ENCODE results near the gene RNF223.

The RNF223 gene

DNA sequence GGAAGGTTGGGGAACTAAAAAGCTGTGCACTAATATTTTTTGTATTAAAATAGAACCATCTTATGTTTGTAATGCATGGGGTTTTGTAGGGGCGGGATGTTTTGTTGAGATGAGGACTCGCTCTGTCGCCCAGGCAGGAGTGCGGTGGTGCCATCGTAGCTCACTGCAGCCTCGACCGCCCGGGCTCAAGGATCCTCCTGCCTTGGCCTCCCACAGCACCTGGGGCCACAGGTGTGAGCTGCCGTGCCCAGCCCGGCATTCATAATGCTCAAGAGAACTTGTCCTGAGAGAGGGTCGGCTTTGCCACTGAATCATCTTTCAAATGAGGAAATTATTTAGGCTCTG lies 44.7 kb upstream of the RNF223 start:
- ATAC-seq, result no peak
- TF ChIP-seq RARB (CRISPR knock-in tag; IDR thresholded peaks at IDR 0.05) (no peak), BACH2 (CRISPR knock-in tag; IDR thresholded peaks at IDR 0.05; ENCODE audit: borderline replicate concordance) (no peak), TSHZ2 (CRISPR knock-in tag; IDR thresholded peaks at IDR 0.05) (no peak), CSDC2 (CRISPR knock-in tag; IDR thresholded peaks at IDR 0.05) (no peak), ESRRG (CRISPR knock-in tag; IDR thresholded peaks at IDR 0.05) (no peak), SNAI2 (CRISPR knock-in tag; IDR thresholded peaks at IDR 0.05) (no peak), GLIS3 (CRISPR knock-in tag; IDR thresholded peaks at IDR 0.05) (no peak), TCF4 (CRISPR knock-in tag; IDR thresholded peaks at IDR 0.05; ENCODE audit: borderline replicate concordance) (no peak), ISL1 (CRISPR knock-in tag; IDR thresholded peaks at IDR 0.05) (no peak), PPARA (CRISPR knock-in tag; IDR thresholded peaks at IDR 0.05; ENCODE audit: borderline replicate concordance) (no peak), OSR1 (CRISPR knock-in tag; IDR thresholded peaks at IDR 0.05) (no peak), ZNF70 (CRISPR knock-in tag; IDR thresholded peaks at IDR 0.05) (no peak), ZNF565 (CRISPR knock-in tag; conservative IDR thresholded peaks at IDR 0.05; ENCODE audit: low read depth) (no peak), ZNF8 (CRISPR knock-in tag; IDR thresholded peaks at IDR 0.05) (no peak), TOX (CRISPR knock-in tag; IDR thresholded peaks at IDR 0.05; ENCODE audit: borderline replicate concordance) (no peak), CSRNP3 (CRISPR knock-in tag; IDR thresholded peaks at IDR 0.05) (no peak), ARNTL (CRISPR knock-in tag; IDR thresholded peaks at IDR 0.05; ENCODE audit: borderline replicate concordance, low read depth) (no peak), ZFP3 (CRISPR knock-in tag; IDR thresholded peaks at IDR 0.05) (no peak)
- TF ChIP-seq, protein P1, sequence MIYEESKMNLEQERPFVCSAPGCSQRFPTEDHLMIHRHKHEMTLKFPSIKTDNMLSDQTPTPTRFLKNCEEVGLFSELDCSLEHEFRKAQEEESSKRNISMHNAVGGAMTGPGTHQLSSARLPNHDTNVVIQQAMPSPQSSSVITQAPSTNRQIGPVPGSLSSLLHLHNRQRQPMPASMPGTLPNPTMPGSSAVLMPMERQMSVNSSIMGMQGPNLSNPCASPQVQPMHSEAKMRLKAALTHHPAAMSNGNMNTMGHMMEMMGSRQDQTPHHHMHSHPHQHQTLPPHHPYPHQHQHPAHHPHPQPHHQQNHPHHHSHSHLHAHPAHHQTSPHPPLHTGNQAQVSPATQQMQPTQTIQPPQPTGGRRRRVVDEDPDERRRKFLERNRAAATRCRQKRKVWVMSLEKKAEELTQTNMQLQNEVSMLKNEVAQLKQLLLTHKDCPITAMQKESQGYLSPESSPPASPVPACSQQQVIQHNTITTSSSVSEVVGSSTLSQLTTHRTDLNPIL (CRISPR knock-in tag; IDR thresholded peaks at IDR 0.05; ENCODE audit: low read depth), result no peak
- TF ChIP-seq, protein P2, sequence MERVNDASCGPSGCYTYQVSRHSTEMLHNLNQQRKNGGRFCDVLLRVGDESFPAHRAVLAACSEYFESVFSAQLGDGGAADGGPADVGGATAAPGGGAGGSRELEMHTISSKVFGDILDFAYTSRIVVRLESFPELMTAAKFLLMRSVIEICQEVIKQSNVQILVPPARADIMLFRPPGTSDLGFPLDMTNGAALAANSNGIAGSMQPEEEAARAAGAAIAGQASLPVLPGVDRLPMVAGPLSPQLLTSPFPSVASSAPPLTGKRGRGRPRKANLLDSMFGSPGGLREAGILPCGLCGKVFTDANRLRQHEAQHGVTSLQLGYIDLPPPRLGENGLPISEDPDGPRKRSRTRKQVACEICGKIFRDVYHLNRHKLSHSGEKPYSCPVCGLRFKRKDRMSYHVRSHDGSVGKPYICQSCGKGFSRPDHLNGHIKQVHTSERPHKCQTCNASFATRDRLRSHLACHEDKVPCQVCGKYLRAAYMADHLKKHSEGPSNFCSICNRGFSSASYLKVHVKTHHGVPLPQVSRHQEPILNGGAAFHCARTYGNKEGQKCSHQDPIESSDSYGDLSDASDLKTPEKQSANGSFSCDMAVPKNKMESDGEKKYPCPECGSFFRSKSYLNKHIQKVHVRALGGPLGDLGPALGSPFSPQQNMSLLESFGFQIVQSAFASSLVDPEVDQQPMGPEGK (CRISPR knock-in tag; IDR thresholded peaks at IDR 0.05; ENCODE audit: borderline replicate concordance), result no peak

GRCh38 chr1:1118011-1118875 lies 44.1 kb upstream of the RNF223 start:
- no peak for ATAC-seq
- no peak for TF ChIP-seq ZNF8 (CRISPR knock-in tag; IDR thresholded peaks at IDR 0.05)
- TF ChIP-seq POU6F1 (CRISPR knock-in tag; IDR thresholded peaks at IDR 0.05; ENCODE audit: borderline replicate concordance, low read depth), result no peak
- TF ChIP-seq, protein P2 (CRISPR knock-in tag; IDR thresholded peaks at IDR 0.05; ENCODE audit: borderline replicate concordance), result no peak
- TF ChIP-seq SNAI2 (CRISPR knock-in tag; IDR thresholded peaks at IDR 0.05), result no peak
- TF ChIP-seq CSRNP3 (CRISPR knock-in tag; IDR thresholded peaks at IDR 0.05), result no peak
- no peak for TF ChIP-seq ISL1 (CRISPR knock-in tag; IDR thresholded peaks at IDR 0.05)
- TF ChIP-seq BACH2 (CRISPR knock-in tag; IDR thresholded peaks at IDR 0.05; ENCODE audit: borderline replicate concordance), result no peak
- TF ChIP-seq PPARA (CRISPR knock-in tag; IDR thresholded peaks at IDR 0.05; ENCODE audit: borderline replicate concordance), result no peak
- TF ChIP-seq OSR1 (CRISPR knock-in tag; IDR thresholded peaks at IDR 0.05), result no peak
- TF ChIP-seq TCF4 (CRISPR knock-in tag; IDR thresholded peaks at IDR 0.05; ENCODE audit: borderline replicate concordance), result no peak
- no peak for TF ChIP-seq RARB (CRISPR knock-in tag; IDR thresholded peaks at IDR 0.05)
- no peak for TF ChIP-seq ZNF70 (CRISPR knock-in tag; IDR thresholded peaks at IDR 0.05)
- no peak for TF ChIP-seq TSHZ2 (CRISPR knock-in tag; IDR thresholded peaks at IDR 0.05)
- TF ChIP-seq ARNTL (CRISPR knock-in tag; IDR thresholded peaks at IDR 0.05; ENCODE audit: borderline replicate concordance, low read depth), result no peak
- no peak for TF ChIP-seq CSDC2 (CRISPR knock-in tag; IDR thresholded peaks at IDR 0.05)
- TF ChIP-seq ZFP3 (CRISPR knock-in tag; IDR thresholded peaks at IDR 0.05), result no peak

Measured in SK-N-SH treated with all-trans-retinoic acid at 6 μM for 48 hours (cell line).